GM19238 (cell line): ENCODE measurements around the gene LRRC75B.
"Not testable (repeated sequence)": the region's sequence is repeated elsewhere in the genome, so short reads cannot be mapped to it uniquely, and the experiment has no call there.

ENCODE experiments used
- DNase-seq: peaks from one replicate; pipeline ENCODE4 v3.0.0; 2011; ENCODE audit warnings: low spot score; ENCODE audit not compliant: insufficient read length

Gene LRRC75B

GRCh38 chr22:24555165-24556039 is 37.5 kb downstream of the LRRC75B start, which contains the start of gene SNRPD3:
Gene SNRPD3 (plus strand): TSS chr22:24555999. CDS start chr22:24557675, 1,676 bp downstream.
- peak; percentile 95 for DNase-seq

- peak; percentile 35 for DNase-seq
These were observed 38.3 kb downstream of the LRRC75B start, which contains the start of gene GUCD1 for GRCh38 chr22:24554313-24555164. Gene GUCD1 (minus strand): TSS chr22:24555138. CDS start chr22:24554991, 147 bp downstream.

- DNase-seq = no peak
These were observed 39.1 kb downstream of the LRRC75B start for GRCh38 chr22:24553597-24554312.

GRCh38 chr22:24552503-24553286 is 40.2 kb downstream of the LRRC75B start:
- not testable (repeated sequence) for DNase-seq

GRCh38 chr22:24550902-24551435 is 41.9 kb downstream of the LRRC75B start:
- DNase-seq = no peak

GRCh38 chr22:24550028-24550901 is 42.6 kb downstream of the LRRC75B start:
- DNase-seq = no peak

GRCh38 chr22:24548812-24549211 is 44.1 kb downstream of the LRRC75B start:
- DNase-seq = no peak

- DNase-seq = no peak
These were observed 49.1 kb downstream of the LRRC75B start for GRCh38 chr22:24543679-24544243.

- no peak for DNase-seq
These were observed 49.7 kb downstream of the LRRC75B start for GRCh38 chr22:24543185-24543601.

- no peak for DNase-seq
These were observed 50.2 kb downstream of the LRRC75B start for GRCh38 chr22:24542641-24543040.

- DNase-seq = no peak
These were observed 51.0 kb downstream of the LRRC75B start for GRCh38 chr22:24541681-24542515.

GRCh38 chr22:24540470-24540869 is 52.4 kb downstream of the LRRC75B start:
- no peak for DNase-seq

- DNase-seq = no peak
These were observed 56.8 kb downstream of the LRRC75B start for GRCh38 chr22:24536089-24536488.
